H1 (cell line): ENCODE data around the gene MVP. TPM values are rescaled to one million over a fixed set of nuclear protein-coding genes. Genes with fewer than 3 reads are reported as not detected.

Experiments used
- CHD7 ChIP-seq: fragments of 300-600 bp; sonication (generic); IDR thresholded peaks from 2 replicates; pipeline ENCODE4 v1.7.1; 2012; ENCODE audit warnings: low read length, moderate library complexity, mild to moderate bottlenecking, inconsistent platforms; ENCODE audit not compliant: insufficient replicate concordance
- polyA plus RNA-seq, 7 experiments: library from polyadenylated mRNA; depleted of rRNA in 3 of 7; stranded (reverse) in 5 of 7; unstranded in 2 of 7; fragments of >200 nt in 5 of 7; fragments of 200-250 nt in 2 of 7; gene quantifications; 1 replicate in 5 of 7; 2 replicates in 1 of 7; 4 replicates in 1 of 7; pipeline versions ENCODE4 v1.2.1 to v1.2.3, GENCODE V29; 2011 to 2013; ENCODE audit warnings: missing spikeins in 2 of 7, mixed read lengths in 2 of 7
- total RNA-seq: library from RNA; stranded (reverse); fragmentation: NEBNext Ultra II Directional; extraction: Animal tissue kit (Norgen Biotek cat#: 25700); gene quantifications from 2 replicates; pipeline ENCODE4 v1.2.1, GENCODE V29; 2021

The MVP gene
- total and polyA plus RNA-seq, 2 of the 8 experiments (the other 6 are each of a cell fraction or from before 2014, with no cell fraction given) = 1.9 TPM

GRCh38 chr16:29804455-29805231 is 15.6 kb upstream of the MVP start (continued):
- no peak for TF ChIP-seq CHD7
